Keratinocyte (primary cell): ENCODE data around the gene MED27. TPM values are rescaled to one million over a fixed set of nuclear protein-coding genes. Genes with fewer than 3 reads are reported as not detected.

Experiments used
- DNase-seq: peaks from one replicate; pipeline ENCODE4 v3.0.0-alpha.2; 2011; ENCODE audit warnings: low read depth, missing footprints, low spot score
- FAIRE-seq: peaks from 2 replicates; lab custom pipeline; 2011; peaks lifted over from hg19 to GRCh38; lab: Jason Lieb, UNC
- H2AFZ ChIP-seq: 2 replicates; pipeline ENCODE4 v1.6.0; 2012; ENCODE audit warnings: low read length, control low read depth, inconsistent platforms; ENCODE audit not compliant: control insufficient read depth
- H3K27ac ChIP-seq: 2 replicates; pipeline ENCODE4 v1.5.1; 2011; ENCODE audit warnings: low read length; ENCODE audit not compliant: control insufficient read depth, insufficient read depth
- H3K27me3 ChIP-seq: 3 replicates; pipeline ENCODE4 v1.6.0; 2011; ENCODE audit warnings: low read length; ENCODE audit not compliant: control insufficient read depth, insufficient read depth; ENCODE audit errors: extremely low read depth
- H3K36me3 ChIP-seq, 2 experiments: 2 replicates in 1 of 2; 3 replicates in 1 of 2; pipeline ENCODE4 v1.5.1; 2011; ENCODE audit warnings: low read length in 2 of 2, mild to moderate bottlenecking in 1 of 2; ENCODE audit not compliant: control insufficient read depth in 2 of 2, insufficient read depth in 2 of 2; ENCODE audit errors: extremely low read depth in 1 of 2
- H3K4me1 ChIP-seq: 3 replicates; pipeline ENCODE4 v1.5.1; 2011; ENCODE audit warnings: low read length; ENCODE audit not compliant: control insufficient read depth, insufficient read depth; ENCODE audit errors: extremely low read depth
- H3K4me2 ChIP-seq: 3 replicates; pipeline ENCODE4 v1.6.0; 2011; ENCODE audit warnings: low read depth, low read length; ENCODE audit not compliant: control insufficient read depth, insufficient read depth; ENCODE audit errors: extremely low read depth
- H3K4me3 ChIP-seq, 3 experiments: fragments of 200-600 bp in 1 of 3; sonication (generic) in 1 of 3; 2 replicates in 2 of 3; 3 replicates in 1 of 3; pipeline ENCODE4 v1.5.1; 2011 to 2016; ENCODE audit warnings: low read length in 3 of 3, mild to moderate bottlenecking in 3 of 3, control low read depth in 2 of 3, inconsistent platforms in 1 of 3, low read depth in 1 of 3, mixed read lengths in 1 of 3, mixed run types in 1 of 3, moderate library complexity in 1 of 3; ENCODE audit not compliant: control insufficient read depth in 2 of 3, insufficient read depth in 2 of 3; ENCODE audit errors: extremely low read depth in 1 of 3
- H3K79me2 ChIP-seq: 2 replicates; pipeline ENCODE4 v1.6.0; 2012; ENCODE audit warnings: low read length; ENCODE audit not compliant: control insufficient read depth, insufficient read depth
- H3K9ac ChIP-seq: 3 replicates; pipeline ENCODE4 v1.6.0; 2011; ENCODE audit warnings: low read length; ENCODE audit not compliant: control insufficient read depth, insufficient read depth; ENCODE audit errors: extremely low read depth
- H3K9me1 ChIP-seq: 3 replicates; pipeline ENCODE4 v1.6.0; 2011; ENCODE audit warnings: low read length; ENCODE audit not compliant: control insufficient read depth, insufficient read depth; ENCODE audit errors: extremely low read depth
- H3K9me3 ChIP-seq: 2 replicates; pipeline ENCODE4 v1.5.1; 2012; ENCODE audit warnings: low read depth, low read length; ENCODE audit not compliant: control insufficient read depth
- H4K20me1 ChIP-seq: 3 replicates; pipeline ENCODE4 v1.6.0; 2011; ENCODE audit warnings: low read length; ENCODE audit not compliant: control insufficient read depth, insufficient read depth; ENCODE audit errors: extremely low read depth
- CTCF ChIP-seq, 3 experiments: IDR thresholded peaks in 1 of 3; conservative IDR thresholded peaks in 1 of 3; optimal IDR thresholded peaks in 1 of 3; 2 replicates in 2 of 3; 3 replicates in 1 of 3; pipeline versions ENCODE3 to v1.5.1; 2011; ENCODE audit warnings: low read length in 3 of 3, mild to moderate bottlenecking in 3 of 3, moderate library complexity in 2 of 3, control low read depth in 1 of 3, inconsistent platforms in 1 of 3; ENCODE audit not compliant: insufficient read depth in 2 of 3; ENCODE audit errors: extremely low read depth in 1 of 3
- EZH2 ChIP-seq: IDR thresholded peaks from one replicate; pipeline ENCODE4 v1.6.1; 2012; ENCODE audit warnings: inconsistent platforms, mild to moderate bottlenecking, low read length, moderate library complexity
- dilution Hi-C: fragments of 300-500 bp; cut with MboI; formaldehyde crosslinking; loops from one replicate; pipeline ENCODE4 v1.7.0; 2020; ENCODE audit warnings: low sequenced_read_pairs; ENCODE audit not compliant: extremely low pct_ligation_motif_present
- polyA plus RNA-seq, 5 experiments: library from polyadenylated mRNA; depleted of rRNA in 3 of 5; stranded (reverse) in 3 of 5; stranded (forward) in 1 of 5; unstranded in 1 of 5; fragments of >200 nt; gene quantifications; 1 replicate in 1 of 5; 2 replicates in 3 of 5; 3 replicates in 1 of 5; pipeline versions ENCODE4 v1.2.1 to v1.2.3, GENCODE V29; 2011 to 2012; ENCODE audit warnings: missing spikeins in 2 of 5, low read depth in 1 of 5, low replicate concordance in 1 of 5

MED27 gene
- polyA plus RNA-seq, 1 donor (not counting 4 experiments of a cell fraction or from before 2014, with no cell fraction given) = 39.0 TPM

- H3K9me1 ChIP-seq = no peaks in the 10 kb centered on the region
- H3K4me3 ChIP-seq = no peak overlapping the region
- no peak overlapping the region for H3K9ac ChIP-seq
- no peak for DNase-seq
- H3K79me2 ChIP-seq = no peaks in the 10 kb centered on the region
- H3K4me1 ChIP-seq = no peaks in the 10 kb centered on the region
- peaks cover 73% of the 10 kb centered on the region for H3K27me3 ChIP-seq
- H4K20me1 ChIP-seq = no peaks in the 10 kb centered on the region
- H3K4me2 ChIP-seq = no peak overlapping the region
- H2AFZ ChIP-seq = no peak overlapping the region
- dilution Hi-C loops = no loop called here
- no peaks in the 10 kb centered on the region for H3K36me3 ChIP-seq
- H3K9me3 ChIP-seq = no peaks in the 10 kb centered on the region
- TF ChIP-seq EZH2 = no peak
- TF ChIP-seq CTCF (optimal IDR thresholded peaks at IDR 0.05 in 1 of 3, IDR thresholded peaks at IDR 0.05 in 1 of 3, conservative IDR thresholded peaks at IDR 0.05 in 1 of 3; ENCODE audit: extremely low read depth in 1 of 3, insufficient read depth in 2 of 3, low read length in 3 of 3) = no peak
- no peak for FAIRE-seq
- H3K27ac ChIP-seq = no peak overlapping the region
Observed at GRCh38 chr9:132125361-132125760, 45.7 kb upstream of the MED27 start.

GRCh38 chr9:132124800-132125199 is 45.1 kb upstream of the MED27 start:
- H2AFZ ChIP-seq = no peak overlapping the region
- DNase-seq = no peak
- H3K36me3 ChIP-seq = no peaks in the 10 kb centered on the region
- no peaks in the 10 kb centered on the region for H3K79me2 ChIP-seq
- peak; percentile 5 for TF ChIP-seq EZH2
- TF ChIP-seq CTCF (optimal IDR thresholded peaks at IDR 0.05 in 1 of 3, IDR thresholded peaks at IDR 0.05 in 1 of 3, conservative IDR thresholded peaks at IDR 0.05 in 1 of 3; ENCODE audit: extremely low read depth in 1 of 3, insufficient read depth in 2 of 3, low read length in 3 of 3) = no peak
- H3K27ac ChIP-seq = no peak overlapping the region
- no peaks in the 10 kb centered on the region for H3K9me1 ChIP-seq
- H3K27me3 ChIP-seq = peaks cover 77% of the 10 kb centered on the region
- H3K9ac ChIP-seq = no peak overlapping the region
- no peak overlapping the region for H3K4me2 ChIP-seq
- no peaks in the 10 kb centered on the region for H4K20me1 ChIP-seq
- dilution Hi-C loops = no loop called here
- no peak overlapping the region for H3K4me3 ChIP-seq
- no peaks in the 10 kb centered on the region for H3K9me3 ChIP-seq
- no peak for FAIRE-seq
- no peaks in the 10 kb centered on the region for H3K4me1 ChIP-seq
